Transverse colon (tissue), 4 donors: ENCODE data around the gene PDS5A. TPM values are rescaled to one million over a fixed set of nuclear protein-coding genes. Genes with fewer than 3 reads are reported as not detected.
"Not testable (repeated sequence)": the region's sequence is repeated elsewhere in the genome, so short reads cannot be mapped to it uniquely, and the experiment has no call there.

Experiments
- DNase-seq: peaks from one replicate; pipeline ENCODE4 v3.0.0-alpha.2; 2019
- H3K27ac ChIP-seq, 4 donors: fragments of 200-600 bp; sonication (generic); 2 replicates each; pipeline ENCODE4 v1.5.1; 2016 to 2018; ENCODE audit warnings: inconsistent platforms in 4 of 4
- H3K27me3 ChIP-seq: fragments of 200-600 bp; sonication (generic); 2 replicates; pipeline ENCODE4 v1.5.1; 2017; ENCODE audit warnings: inconsistent platforms
- H3K36me3 ChIP-seq, 4 donors: fragments of 200-600 bp; sonication (generic); 2 replicates each; pipeline ENCODE4 v1.5.1; 2017 to 2019; ENCODE audit warnings: inconsistent platforms in 4 of 4
- H3K4me1 ChIP-seq, 4 donors: fragments of 200-600 bp; sonication (generic); 2 replicates each; pipeline ENCODE4 v1.5.1; 2017 to 2020; ENCODE audit warnings: inconsistent platforms in 4 of 4
- H3K4me3 ChIP-seq, 4 donors: fragments of 200-600 bp; sonication (generic); 1 replicate in 1 of 4; 2 replicates in 3 of 4; pipeline versions ENCODE4 v1.5.1 to v1.6.1; 2017 to 2019; ENCODE audit warnings: inconsistent platforms in 4 of 4
- H3K9me3 ChIP-seq, 2 donors: fragments of 200-600 bp; sonication (generic); 2 replicates each; pipeline ENCODE4 v1.5.1; 2017 to 2019; ENCODE audit warnings: inconsistent platforms in 2 of 2
- EP300 ChIP-seq: sonication (generic); formaldehyde crosslinking; IDR thresholded peaks from one replicate; pipeline ENCODE4 v1.6.1; 2017; ENCODE audit warnings: antibody characterized with exemption, low read depth
- POLR2A ChIP-seq: fragments of 450-650 bp; IDR thresholded peaks from one replicate; pipeline ENCODE4 v1.6.1; 2016; ENCODE audit warnings: antibody characterized with exemption, mild to moderate bottlenecking, moderate library complexity
- POLR2AphosphoS5 ChIP-seq, 3 donors: sonication (generic); formaldehyde crosslinking; IDR thresholded peaks; one replicate each; pipeline ENCODE4 v1.6.1; 2016; ENCODE audit warnings: antibody characterized with exemption in 3 of 3
- WGBS, 2 donors: methylation state at CpG; one replicate each; pipeline ENCODE4 v1.1.5; 2018; ENCODE audit warnings: low coverage in 1 of 2; 5-methylcytosine and 5-hydroxymethylcytosine counted together
- in situ Hi-C, 4 donors: fragments of 200-750 bp; cut with MboI; loops; one replicate each; pipeline versions ENCODE4 v1.15.0 to v1.15.1; 2017; ENCODE audit warnings: low sequenced_read_pairs in 3 of 4, low pct_ligation_motif_present in 1 of 4, low pct_unique_long_range_greater_than_20kb in 1 of 4
- intact Hi-C: fragments of 100-400 bp; cut with DNase I; formaldehyde crosslinking; loops from one replicate; pipeline ENCODE4 v1.15.1; 2023; ENCODE audit warnings: low total_unique reads
- total RNA-seq, 4 donors: library from RNA; depleted of rRNA; stranded (reverse); fragments of >200 nt; gene quantifications; one replicate each; pipeline ENCODE4 v1.1.0, GENCODE V29; 2016
- TF ChIP-seq, protein P1 (sequence below), 5 experiments: fragments of 200-600 bp in 3 of 5; fragments of 450-650 bp in 2 of 5; sonication (generic) in 3 of 5; IDR thresholded peaks; 1 replicate in 2 of 5; 2 replicates in 3 of 5; pipeline ENCODE4 v1.5.1; 2016 to 2017; ENCODE audit warnings: antibody characterized with exemption in 5 of 5, inconsistent platforms in 3 of 5, mild to moderate bottlenecking in 2 of 5, moderate library complexity in 1 of 5

The PDS5A gene
- total RNA-seq, 4 donors from 2014 or later = 62.1 to 74.0 (median 68.5) TPM

DNA sequence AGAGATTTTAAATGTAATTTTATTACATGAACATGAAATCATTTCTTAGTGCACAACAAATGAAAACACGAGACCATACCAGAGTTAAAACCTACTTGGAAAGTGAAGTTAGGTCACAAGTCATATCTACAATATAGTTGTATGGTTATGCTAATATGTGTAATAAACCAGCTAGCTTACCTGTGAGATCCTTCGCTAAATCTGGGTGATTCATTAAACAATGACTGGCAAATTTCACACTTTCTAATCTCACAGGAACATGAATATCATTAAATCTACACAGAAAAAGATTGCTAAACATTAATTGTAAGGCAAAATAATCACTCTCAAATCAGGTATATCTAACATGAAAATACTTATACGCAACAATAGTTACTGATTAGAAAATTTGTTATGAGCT, 67.6 kb downstream of the PDS5A start:
- 70 to 85% methylated on average over 3 of the region's 3 CpGs for WGBS, 2 donors
- intact Hi-C loops (no loop called here), in situ Hi-C loops (no loop called here)
- no peaks in the 10 kb centered on the region for H3K27me3 ChIP-seq
- H3K27ac ChIP-seq = no peak overlapping the region
- no peak for DNase-seq
- H3K9me3 ChIP-seq = no peaks in the 10 kb centered on the region
- peaks cover 0 to 19% (median 3%) of the 10 kb centered on the region in 4 donors for H3K36me3 ChIP-seq
- TF ChIP-seq POLR2AphosphoS5 (IDR thresholded peaks at IDR 0.05) = no peak
- no peak for TF ChIP-seq POLR2A
- TF ChIP-seq, protein P1, sequence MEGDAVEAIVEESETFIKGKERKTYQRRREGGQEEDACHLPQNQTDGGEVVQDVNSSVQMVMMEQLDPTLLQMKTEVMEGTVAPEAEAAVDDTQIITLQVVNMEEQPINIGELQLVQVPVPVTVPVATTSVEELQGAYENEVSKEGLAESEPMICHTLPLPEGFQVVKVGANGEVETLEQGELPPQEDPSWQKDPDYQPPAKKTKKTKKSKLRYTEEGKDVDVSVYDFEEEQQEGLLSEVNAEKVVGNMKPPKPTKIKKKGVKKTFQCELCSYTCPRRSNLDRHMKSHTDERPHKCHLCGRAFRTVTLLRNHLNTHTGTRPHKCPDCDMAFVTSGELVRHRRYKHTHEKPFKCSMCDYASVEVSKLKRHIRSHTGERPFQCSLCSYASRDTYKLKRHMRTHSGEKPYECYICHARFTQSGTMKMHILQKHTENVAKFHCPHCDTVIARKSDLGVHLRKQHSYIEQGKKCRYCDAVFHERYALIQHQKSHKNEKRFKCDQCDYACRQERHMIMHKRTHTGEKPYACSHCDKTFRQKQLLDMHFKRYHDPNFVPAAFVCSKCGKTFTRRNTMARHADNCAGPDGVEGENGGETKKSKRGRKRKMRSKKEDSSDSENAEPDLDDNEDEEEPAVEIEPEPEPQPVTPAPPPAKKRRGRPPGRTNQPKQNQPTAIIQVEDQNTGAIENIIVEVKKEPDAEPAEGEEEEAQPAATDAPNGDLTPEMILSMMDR (IDR thresholded peaks at IDR 0.05) = no peak
- TF ChIP-seq EP300 = no peak
- no peaks in the 10 kb centered on the region for H3K4me1 ChIP-seq
- H3K4me3 ChIP-seq = no peak overlapping the region

DNA sequence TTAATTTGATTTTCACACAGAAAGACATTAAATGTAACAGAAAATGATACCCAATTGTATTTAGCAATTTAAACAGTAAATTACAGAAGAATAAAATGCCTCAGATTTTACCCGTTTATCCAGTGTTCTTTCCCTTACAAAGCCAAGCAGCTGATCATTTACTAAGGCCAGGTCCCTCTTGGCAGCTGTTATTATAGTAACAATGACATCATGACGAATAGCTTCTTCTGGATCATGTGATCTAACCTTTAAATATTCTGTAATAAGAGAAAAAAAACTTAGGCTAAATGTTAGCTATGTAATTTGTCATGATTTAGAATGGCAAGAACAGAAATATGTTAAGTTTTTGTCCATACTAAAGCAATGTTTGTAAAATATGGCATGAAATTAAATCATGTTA, 69.4 kb downstream of the PDS5A start:
- H3K4me1 ChIP-seq = no peaks in the 10 kb centered on the region
- 79 to 83% methylated on average over 2 of the region's 2 CpGs for WGBS, 2 donors
- H3K9me3 ChIP-seq = no peaks in the 10 kb centered on the region
- H3K4me3 ChIP-seq = no peak overlapping the region
- in situ Hi-C loops (no loop called here), intact Hi-C loops (no loop called here)
- TF ChIP-seq, protein P1 (IDR thresholded peaks at IDR 0.05) = no peak
- TF ChIP-seq POLR2A (no peak), EP300 (no peak), POLR2AphosphoS5 (IDR thresholded peaks at IDR 0.05) (no peak)
- DNase-seq = no peak
- no peak overlapping the region for H3K27ac ChIP-seq
- no peaks in the 10 kb centered on the region for H3K27me3 ChIP-seq
- peaks cover 0 to 23% (median 5%) of the 10 kb centered on the region in 4 donors for H3K36me3 ChIP-seq

DNA sequence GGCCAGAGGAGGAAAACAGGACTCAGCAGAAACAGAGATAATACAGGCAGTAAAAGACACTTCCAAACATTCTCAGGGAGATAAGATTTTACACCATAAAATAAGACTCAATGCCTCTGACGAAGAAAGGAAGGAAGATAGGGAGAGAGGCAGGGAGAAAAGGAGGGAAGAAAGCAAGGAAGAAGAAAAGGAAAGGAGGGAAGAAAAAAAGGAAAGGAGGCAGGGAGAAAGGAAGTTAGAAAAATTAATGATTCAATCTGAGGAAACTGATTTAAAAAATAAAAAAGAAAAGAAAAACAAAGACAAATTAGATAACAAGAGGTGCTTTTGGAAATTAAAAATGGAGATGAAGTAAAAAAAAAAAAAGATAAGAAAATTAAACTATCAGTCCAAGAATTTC, 72.1 kb downstream of the PDS5A start:
- Histone ChIP-seq H3K27ac (no peak overlapping the region), H3K9me3 (no peaks in the 10 kb centered on the region), H3K4me1 (no peaks in the 10 kb centered on the region), H3K27me3 (no peaks in the 10 kb centered on the region), H3K4me3 (no peak overlapping the region), H3K36me3 (peaks cover 0 to 23% (median 5%) of the 10 kb centered on the region in 4 donors)
- intact Hi-C loops = no loop called here
- 80% methylated on average over 1 of the region's 1 CpG; no CpG with 5 or more reads in 1 of the 2 donors for WGBS, 2 donors
- in situ Hi-C loops = no loop called here
- TF ChIP-seq POLR2A = no peak
- TF ChIP-seq POLR2AphosphoS5 (IDR thresholded peaks at IDR 0.05) = no peak
- no peak for TF ChIP-seq EP300
- TF ChIP-seq, protein P1 (IDR thresholded peaks at IDR 0.05) = no peak
- DNase-seq = no peak

- H3K4me1 ChIP-seq, DNase-seq, H3K4me3 ChIP-seq, H3K27ac ChIP-seq, H3K9me3 ChIP-seq, intact Hi-C loops, in situ Hi-C loops, H3K27me3 ChIP-seq: not testable (repeated sequence)
- peaks cover 0 to 23% (median 8%) of the 10 kb centered on the region in 4 donors for H3K36me3 ChIP-seq
- WGBS, 2 donors = 86 to 96% methylated on average over 1 to 6 of the region's 6 CpGs
Observed at GRCh38 chr4:39905019-39905418, 72.7 kb downstream of the PDS5A start.

- Histone ChIP-seq H3K27me3 (no peaks in the 10 kb centered on the region), H3K4me1 (no peaks in the 10 kb centered on the region), H3K36me3 (peaks cover 0 to 56% (median 32%) of the 10 kb centered on the region in 4 donors), H3K27ac (no peak overlapping the region), H3K4me3 (no peak overlapping the region), H3K9me3 (no peaks in the 10 kb centered on the region)
- DNase-seq = no peak
- WGBS, 2 donors = 42 to 72% methylated on average over 2 of the region's 2 CpGs
- intact Hi-C loops (no loop called here), in situ Hi-C loops (no loop called here)
- no peak for TF ChIP-seq EP300
- TF ChIP-seq POLR2A = no peak
- TF ChIP-seq POLR2AphosphoS5 (IDR thresholded peaks at IDR 0.05) = no peak
- TF ChIP-seq, protein P1 (IDR thresholded peaks at IDR 0.05) = no peak
Observed at GRCh38 chr4:39900966-39901365, 76.7 kb downstream of the PDS5A start.
